CD4-positive, alpha-beta T cell treated with Interleukin-17A for 1 hour (primary cell): ENCODE data around the gene SLC25A42.
"Not testable (repeated sequence)": the region's sequence is repeated elsewhere in the genome, so short reads cannot be mapped to it uniquely, and the experiment has no call there.

Experiments
- DNase-seq: peaks from one replicate; pipeline ENCODE4 v3.0.0-alpha.2; 2020

SLC25A42 gene

GRCh38 chr19:19071897-19072296 lies 8.1 kb downstream of the SLC25A42 start:
- DNase-seq, result no peak

- no peak for DNase-seq
Observed at GRCh38 chr19:19074196-19074882, 10.5 kb downstream of the SLC25A42 start.

DNA sequence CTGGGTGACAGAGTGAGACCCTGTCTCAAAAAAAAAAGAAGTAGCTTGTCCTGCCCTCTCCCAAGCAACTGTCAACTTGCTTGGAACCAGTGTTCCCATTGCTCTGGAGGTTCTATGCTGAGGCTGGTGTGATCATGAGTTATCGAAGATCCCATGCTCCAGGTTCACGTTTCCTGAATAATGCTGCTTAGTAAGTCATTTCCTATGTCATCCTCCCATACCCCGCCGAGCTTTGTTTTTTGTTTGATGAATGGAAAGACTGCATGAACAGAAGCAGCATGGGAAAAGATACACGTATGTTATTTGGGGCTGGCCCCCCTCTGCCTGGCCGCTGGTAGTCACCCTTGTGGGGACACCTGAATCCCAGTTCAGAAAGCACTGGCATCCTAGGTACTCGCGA lies 11.3 kb downstream of the SLC25A42 start:
- DNase-seq, result no peak

GRCh38 chr19:19076476-19076875 lies 12.7 kb downstream of the SLC25A42 start:
- no peak for DNase-seq

GRCh38 chr19:19077103-19077502 lies 13.3 kb downstream of the SLC25A42 start:
- no peak for DNase-seq

- no peak for DNase-seq
Observed at GRCh38 chr19:19078801-19079200, 15.0 kb downstream of the SLC25A42 start.

- DNase-seq, result no peak
Observed at GRCh38 chr19:19079571-19079970, 15.8 kb downstream of the SLC25A42 start.

DNA sequence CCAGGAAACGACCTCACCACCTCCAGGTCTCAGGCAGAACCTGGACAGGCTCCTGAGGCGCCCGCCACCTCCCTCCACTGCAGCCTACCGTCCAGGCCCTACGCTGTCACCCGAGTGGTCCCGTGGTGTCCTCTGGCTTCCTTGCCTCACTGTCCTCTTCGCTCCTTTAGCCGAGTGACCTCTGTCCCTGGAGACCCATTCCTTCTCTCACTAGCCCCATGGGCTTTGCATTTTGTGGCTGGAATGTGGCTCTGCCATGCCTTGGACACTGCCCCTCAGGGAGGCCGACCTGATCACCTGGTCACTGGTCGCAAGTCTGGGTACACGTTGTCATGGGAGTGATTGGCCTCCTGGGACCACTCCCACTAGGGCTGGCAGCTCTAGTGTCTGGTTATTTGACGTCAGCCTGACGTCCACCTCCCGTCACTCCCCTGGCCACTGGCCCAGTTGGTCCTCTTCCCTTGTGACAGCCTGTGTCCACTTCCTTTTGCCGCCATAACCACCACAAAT lies 17.9 kb downstream of the SLC25A42 start:
- no peak for DNase-seq

- DNase-seq, result no peak
Observed at GRCh38 chr19:19083413-19084178, 19.8 kb downstream of the SLC25A42 start.

GRCh38 chr19:19087676-19088075 lies 23.9 kb downstream of the SLC25A42 start:
- DNase-seq, result no peak

DNA sequence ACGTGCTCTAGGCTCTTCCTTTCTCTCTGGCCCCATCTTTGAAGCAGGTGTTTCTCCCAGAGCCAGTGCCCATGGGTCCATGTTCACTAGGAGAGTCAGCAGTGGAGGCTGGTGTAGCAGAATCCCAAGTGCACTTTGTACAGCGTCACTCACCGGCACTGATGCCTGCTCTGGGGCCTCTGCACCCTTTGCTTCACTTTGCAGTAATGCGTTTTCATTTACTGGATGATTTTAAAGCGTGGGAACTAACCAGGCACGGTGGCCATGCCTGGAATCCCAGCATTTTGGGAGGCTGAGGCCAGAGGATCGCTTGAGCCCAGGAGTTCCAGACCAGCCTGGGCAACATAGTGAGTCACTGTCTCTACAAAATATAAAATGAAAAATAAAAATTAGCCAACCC lies 30.7 kb downstream of the SLC25A42 start:
- no peak for DNase-seq

GRCh38 chr19:19095691-19096090 lies 31.9 kb downstream of the SLC25A42 start:
- no peak for DNase-seq

DNA sequence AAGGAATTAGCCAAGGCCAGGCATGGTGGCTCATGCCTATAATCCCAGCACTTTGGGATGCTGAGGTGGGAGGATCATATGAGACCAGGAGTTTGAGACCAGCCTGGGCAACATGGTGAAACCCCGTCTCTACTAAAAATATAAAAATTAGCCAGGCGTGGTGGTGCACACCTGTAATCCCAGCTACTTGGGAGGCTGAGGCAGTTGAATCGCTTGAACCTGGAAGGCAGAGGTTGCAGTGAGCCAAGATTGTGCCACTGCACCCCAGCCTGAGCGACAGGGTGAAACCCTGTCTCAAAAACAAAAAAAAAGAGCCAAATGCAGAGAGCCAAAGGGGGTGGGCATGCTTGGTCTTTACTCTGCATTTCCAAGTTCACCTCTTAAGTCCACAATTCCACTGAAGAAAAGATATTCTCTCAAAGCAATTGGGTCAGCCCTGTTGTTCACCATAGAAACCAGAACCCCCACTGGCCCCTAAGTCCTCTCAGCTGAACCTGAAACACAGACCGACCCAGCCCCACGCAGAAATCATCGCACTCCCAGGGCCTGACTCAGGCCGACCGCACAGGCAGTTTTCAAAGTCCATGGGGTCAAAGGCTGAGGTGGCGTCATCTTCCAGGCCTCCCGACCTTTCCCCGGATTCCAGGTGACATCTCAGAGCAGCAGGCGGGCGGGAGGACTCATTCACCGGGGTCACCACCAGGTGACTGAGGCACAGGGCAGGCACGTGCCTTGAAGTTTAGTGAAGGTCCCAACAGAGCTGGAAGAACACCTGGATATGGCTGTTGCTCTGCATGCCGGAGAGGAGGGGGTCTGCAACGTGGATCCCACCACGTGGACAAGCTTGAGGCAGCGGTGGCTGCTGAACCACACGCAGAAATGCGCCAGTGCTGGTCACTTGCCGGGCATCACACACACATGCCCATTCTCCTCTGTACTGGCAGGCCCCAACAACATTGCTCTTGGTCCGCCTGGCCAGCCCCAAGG lies 33.1 kb downstream of the SLC25A42 start:
- no peak for DNase-seq

DNA sequence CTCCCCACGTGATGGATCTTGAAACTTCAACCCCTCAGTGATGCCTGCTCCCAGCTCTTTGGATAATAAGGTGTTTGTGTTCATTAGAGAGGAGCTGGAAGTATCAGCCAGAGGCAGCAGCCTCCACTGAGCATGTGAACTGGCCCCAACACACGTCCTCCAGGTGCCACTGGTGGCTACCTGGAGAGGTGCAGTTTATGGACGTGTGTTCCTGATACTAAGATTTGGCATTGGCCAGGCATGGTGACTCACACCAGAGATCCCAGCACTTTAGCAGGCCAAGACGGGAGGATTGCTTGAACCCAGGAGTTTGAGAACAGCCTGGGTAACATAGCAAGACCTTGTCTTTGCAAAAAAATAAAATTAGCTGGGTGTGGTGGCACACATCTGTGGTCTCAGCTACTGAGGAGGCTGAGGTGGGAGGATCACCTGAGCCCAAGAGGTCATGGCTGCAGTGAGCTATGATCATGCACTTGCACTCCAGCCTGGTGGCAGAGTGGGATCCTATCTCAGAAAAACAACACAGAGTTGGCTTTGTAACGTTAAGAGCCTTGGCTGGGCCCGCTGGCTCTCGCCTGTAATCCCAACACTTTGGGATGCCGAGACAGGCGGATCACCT lies 34.4 kb downstream of the SLC25A42 start:
- no peak for DNase-seq

DNA sequence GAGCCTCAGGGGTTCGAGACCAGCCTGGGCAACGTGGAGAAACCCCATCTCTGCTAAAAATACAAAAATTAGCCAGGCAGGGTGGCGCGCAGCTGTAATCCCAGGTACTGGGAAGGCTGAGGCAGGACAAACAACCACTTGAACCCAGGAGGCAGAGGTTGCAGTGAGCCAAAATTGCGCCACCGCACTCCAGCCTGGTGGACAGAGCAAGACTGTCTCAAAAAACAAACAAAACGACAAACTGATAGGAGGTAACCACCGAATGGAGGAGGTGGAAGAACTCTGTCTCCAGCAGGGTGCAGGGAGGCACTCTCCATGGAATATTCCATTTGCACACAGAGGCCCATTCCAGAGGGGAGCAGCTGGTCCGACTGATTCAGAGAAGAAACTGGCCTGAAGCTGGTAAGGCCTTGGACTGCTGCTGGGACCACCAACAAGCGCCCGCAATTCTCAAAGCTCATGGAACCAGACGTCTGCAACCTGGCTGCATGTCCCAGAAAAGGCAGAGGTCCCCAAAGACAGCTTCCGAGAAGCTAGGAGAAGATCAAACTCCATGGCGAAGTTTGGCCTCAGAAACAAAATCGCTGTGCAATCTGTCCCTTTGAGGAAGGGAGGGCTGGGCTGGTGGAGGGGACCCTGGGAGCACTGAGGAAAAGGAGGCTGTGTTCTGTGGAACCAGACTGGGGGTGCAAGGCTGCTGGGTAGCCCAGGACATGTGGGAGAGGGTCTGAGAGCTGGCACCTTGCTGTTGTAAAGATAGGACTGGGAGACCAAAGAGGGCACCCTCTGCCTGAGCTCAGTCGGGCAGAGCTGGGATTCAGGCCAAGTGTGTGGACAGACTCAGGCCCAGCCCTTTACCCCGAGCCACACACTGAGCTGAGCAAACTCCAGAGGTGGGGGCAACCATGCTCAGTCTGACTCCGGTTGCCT lies 35.2 kb downstream of the SLC25A42 start:
- DNase-seq, result no peak

DNA sequence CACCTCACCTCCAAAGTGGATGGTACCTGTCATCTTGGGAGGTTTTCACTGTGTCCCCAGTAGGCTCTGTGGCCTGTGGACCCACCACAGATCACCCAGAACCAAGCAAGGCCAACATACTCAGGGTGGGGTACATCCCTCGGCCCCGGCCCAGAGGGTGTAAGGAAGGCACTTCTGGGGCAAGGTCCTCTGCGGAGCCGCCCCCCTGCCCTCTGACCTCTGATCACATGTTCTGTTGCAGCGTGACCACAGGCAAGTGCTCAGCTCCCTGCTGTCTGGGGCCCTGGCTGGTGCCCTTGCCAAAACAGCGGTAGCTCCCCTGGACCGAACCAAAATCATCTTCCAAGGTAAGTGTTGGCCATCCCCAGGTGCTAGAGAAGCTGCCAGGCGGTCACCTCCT lies 37.7 kb downstream of the SLC25A42 start:
- no peak for DNase-seq

- not testable (repeated sequence) for DNase-seq
Observed at GRCh38 chr19:19102566-19102965, 38.8 kb downstream of the SLC25A42 start.

DNA sequence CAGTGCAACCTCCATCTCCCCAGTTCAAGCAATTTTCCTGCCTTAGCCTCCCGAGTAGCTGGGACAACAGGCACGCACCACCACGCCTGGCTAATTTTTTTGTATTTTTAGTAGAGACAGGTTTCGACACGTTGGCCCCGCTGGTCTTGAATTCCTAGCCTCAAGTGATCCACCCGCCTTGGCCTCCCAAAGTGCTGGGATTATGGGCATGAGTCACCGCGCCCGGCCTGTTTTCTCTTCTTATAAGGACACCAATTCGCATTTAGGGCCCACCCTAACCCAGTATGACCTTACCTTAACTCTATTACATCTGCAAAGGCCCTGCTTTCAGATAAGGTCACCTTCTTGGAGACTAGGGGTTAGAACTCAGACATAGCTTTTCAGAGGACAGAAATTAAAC lies 39.4 kb downstream of the SLC25A42 start:
- DNase-seq, result no peak

DNA sequence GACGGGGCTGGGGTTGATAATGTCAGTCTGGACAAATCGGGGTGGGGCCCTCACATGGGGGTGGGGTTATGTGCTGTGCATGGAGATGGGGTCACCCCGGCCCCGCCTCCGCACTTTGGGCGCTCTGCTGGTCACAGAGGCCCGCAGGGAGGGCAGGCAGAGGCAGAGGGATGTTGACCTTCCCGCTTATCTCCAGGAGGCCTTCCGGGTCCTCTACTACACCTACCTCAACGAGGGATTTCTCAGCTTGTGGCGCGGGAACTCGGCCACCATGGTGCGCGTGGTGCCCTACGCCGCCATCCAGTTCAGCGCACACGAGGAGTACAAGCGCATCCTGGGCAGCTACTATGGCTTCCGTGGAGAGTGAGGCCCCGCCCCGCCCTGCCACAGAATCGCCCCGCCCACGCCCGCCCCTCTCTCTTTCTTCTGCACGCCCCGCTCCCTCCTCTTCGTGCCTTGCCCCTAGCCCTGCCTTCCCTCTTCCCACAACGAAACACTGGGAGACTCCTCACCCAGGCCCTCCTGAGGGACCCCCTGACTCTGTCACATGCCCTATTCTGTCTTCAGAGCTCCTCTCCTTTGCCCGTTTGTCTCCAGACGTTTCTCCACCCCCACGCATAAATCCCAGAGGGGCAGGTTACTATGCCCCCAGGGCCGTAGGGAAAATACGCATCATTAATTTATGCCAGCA lies 41.7 kb downstream of the SLC25A42 start:
- no peak for DNase-seq

- no peak for DNase-seq
Observed at GRCh38 chr19:19106056-19106551, 42.3 kb downstream of the SLC25A42 start.

- DNase-seq, result not testable (repeated sequence)
Observed at GRCh38 chr19:19106938-19107337, 43.1 kb downstream of the SLC25A42 start.
